Transverse colon (tissue), 4 donors: Measurements from ENCODE around the gene RPS15. TPM values are rescaled to one million over a fixed set of nuclear protein-coding genes. Genes with fewer than 3 reads are reported as not detected.

Experiments used
- DNase-seq: peaks from one replicate; pipeline ENCODE4 v3.0.0-alpha.2; 2019
- H3K27ac ChIP-seq, 4 donors: fragments of 200-600 bp; sonication (generic); 2 replicates each; pipeline ENCODE4 v1.5.1; 2016 to 2018; ENCODE audit warnings: inconsistent platforms in 4 of 4
- H3K27me3 ChIP-seq: fragments of 200-600 bp; sonication (generic); 2 replicates; pipeline ENCODE4 v1.5.1; 2017; ENCODE audit warnings: inconsistent platforms
- H3K36me3 ChIP-seq, 4 donors: fragments of 200-600 bp; sonication (generic); 2 replicates each; pipeline ENCODE4 v1.5.1; 2017 to 2019; ENCODE audit warnings: inconsistent platforms in 4 of 4
- H3K4me1 ChIP-seq, 4 donors: fragments of 200-600 bp; sonication (generic); 2 replicates each; pipeline ENCODE4 v1.5.1; 2017 to 2020; ENCODE audit warnings: inconsistent platforms in 4 of 4
- H3K4me3 ChIP-seq, 4 donors: fragments of 200-600 bp; sonication (generic); 1 replicate in 1 of 4; 2 replicates in 3 of 4; pipeline versions ENCODE4 v1.5.1 to v1.6.1; 2017 to 2019; ENCODE audit warnings: inconsistent platforms in 4 of 4
- H3K9me3 ChIP-seq, 2 donors: fragments of 200-600 bp; sonication (generic); 2 replicates each; pipeline ENCODE4 v1.5.1; 2017 to 2019; ENCODE audit warnings: inconsistent platforms in 2 of 2
- CTCF ChIP-seq, 5 experiments: fragments of 200-600 bp in 3 of 5; fragments of 450-650 bp in 2 of 5; sonication (generic) in 3 of 5; IDR thresholded peaks; 1 replicate in 2 of 5; 2 replicates in 3 of 5; pipeline ENCODE4 v1.5.1; 2016 to 2017; ENCODE audit warnings: antibody characterized with exemption in 5 of 5, inconsistent platforms in 3 of 5, mild to moderate bottlenecking in 2 of 5, moderate library complexity in 1 of 5
- EP300 ChIP-seq: sonication (generic); formaldehyde crosslinking; IDR thresholded peaks from one replicate; pipeline ENCODE4 v1.6.1; 2017; ENCODE audit warnings: antibody characterized with exemption, low read depth
- POLR2A ChIP-seq: fragments of 450-650 bp; IDR thresholded peaks from one replicate; pipeline ENCODE4 v1.6.1; 2016; ENCODE audit warnings: antibody characterized with exemption, mild to moderate bottlenecking, moderate library complexity
- POLR2AphosphoS5 ChIP-seq, 3 donors: sonication (generic); formaldehyde crosslinking; IDR thresholded peaks; one replicate each; pipeline ENCODE4 v1.6.1; 2016; ENCODE audit warnings: antibody characterized with exemption in 3 of 3
- WGBS, 2 donors: methylation state at CpG; one replicate each; pipeline ENCODE4 v1.1.5; 2018; ENCODE audit warnings: low coverage in 1 of 2; 5-methylcytosine and 5-hydroxymethylcytosine counted together
- in situ Hi-C, 4 donors: fragments of 200-750 bp; cut with MboI; loops; one replicate each; pipeline versions ENCODE4 v1.15.0 to v1.15.1; 2017; ENCODE audit warnings: low sequenced_read_pairs in 3 of 4, low pct_ligation_motif_present in 1 of 4, low pct_unique_long_range_greater_than_20kb in 1 of 4
- intact Hi-C: fragments of 100-400 bp; cut with DNase I; formaldehyde crosslinking; loops from one replicate; pipeline ENCODE4 v1.15.1; 2023; ENCODE audit warnings: low total_unique reads
- total RNA-seq, 4 donors: library from RNA; depleted of rRNA; stranded (reverse); fragments of >200 nt; gene quantifications; one replicate each; pipeline ENCODE4 v1.1.0, GENCODE V29; 2016

RPS15 gene
- total RNA-seq, 4 donors from 2014 or later = 1,367 to 2,740 (median 2,511) TPM

- Histone ChIP-seq H3K27me3 (peaks cover 52% of the 10 kb centered on the region), H3K4me1 (peaks cover 9 to 28% (median 22%) of the 10 kb centered on the region in 4 donors), H3K36me3 (peaks cover 0 to 20% (median 6%) of the 10 kb centered on the region in 4 donors), H3K4me3 (peak overlapping the region in 3 of 4 donors; percentile 7 to 43 (median 26)), H3K9me3 (no peaks in the 10 kb centered on the region), H3K27ac (peak overlapping the region in 2 of 4 donors; percentile 12 to 20)
- peak; percentile 80 for DNase-seq
- intact Hi-C loops = loop anchor here (10.0 kb wide), 1 partner anchor 151 kb away; no protein-coding TSS in a partner anchor
- in situ Hi-C loops = no loop called here
- TF ChIP-seq POLR2A (no peak), POLR2AphosphoS5 (IDR thresholded peaks at IDR 0.05) (peak in 1 of 3 donors; percentile 5), CTCF (IDR thresholded peaks at IDR 0.05) (peak; percentile 64 to 98 (median 92)), EP300 (no peak)
- WGBS, 2 donors = 2% methylated on average over 9 to 55 of the region's 70 CpGs
These were observed 7.2 kb downstream of the RPS15 start for GRCh38 chr19:1445185-1445931.

GRCh38 chr19:1445932-1446712 lies 7.9 kb downstream of the RPS15 start:
- no peak for TF ChIP-seq POLR2A
- no peak for TF ChIP-seq CTCF (IDR thresholded peaks at IDR 0.05)
- no peak for TF ChIP-seq POLR2AphosphoS5 (IDR thresholded peaks at IDR 0.05)
- no peak for TF ChIP-seq EP300
- no peak overlapping the region for H3K27ac ChIP-seq
- intact Hi-C loops = loop anchor here (10.0 kb wide), 1 partner anchor 151 kb away; no protein-coding TSS in a partner anchor
- WGBS, 2 donors = 10% methylated on average over 27 of the region's 99 CpGs; no CpG with 5 or more reads in 1 of the 2 donors
- no peak for DNase-seq
- H3K4me3 ChIP-seq = peak overlapping the region in 2 of 4 donors; percentile 26 to 43
- peaks cover 60% of the 10 kb centered on the region for H3K27me3 ChIP-seq
- in situ Hi-C loops = no loop called here
- H3K9me3 ChIP-seq = no peaks in the 10 kb centered on the region
- H3K4me1 ChIP-seq = peaks cover 9 to 25% (median 22%) of the 10 kb centered on the region in 4 donors
- H3K36me3 ChIP-seq = peaks cover 0 to 12% (median 3%) of the 10 kb centered on the region in 4 donors

GRCh38 chr19:1446713-1447481 lies 8.7 kb downstream of the RPS15 start:
- Histone ChIP-seq H3K27me3 (peaks cover 67% of the 10 kb centered on the region), H3K27ac (no peak overlapping the region), H3K36me3 (peaks cover 0 to 7% (median 0%) of the 10 kb centered on the region in 4 donors), H3K4me3 (peak overlapping the region in 1 of 4 donors; percentile 43), H3K9me3 (no peaks in the 10 kb centered on the region), H3K4me1 (peaks cover 9 to 25% (median 22%) of the 10 kb centered on the region in 4 donors)
- in situ Hi-C loops (no loop called here), intact Hi-C loops (loop anchor here (10.0 kb wide), 1 partner anchor 152 kb away; no protein-coding TSS in a partner anchor)
- no peak for DNase-seq
- WGBS, 2 donors = 9% methylated on average over 36 of the region's 63 CpGs; no CpG with 5 or more reads in 1 of the 2 donors
- TF ChIP-seq POLR2A (no peak), EP300 (no peak), CTCF (IDR thresholded peaks at IDR 0.05) (no peak), POLR2AphosphoS5 (IDR thresholded peaks at IDR 0.05) (no peak)
